Measurements from ENCODE around the gene ENTPD5. TPM values are rescaled to one million over a fixed set of nuclear protein-coding genes. Genes with fewer than 3 reads are reported as not detected.

Gene ENTPD5
- total RNA-seq, 2 donors from 2014 or later: 15.6 to 16.5 TPM

DNA sequence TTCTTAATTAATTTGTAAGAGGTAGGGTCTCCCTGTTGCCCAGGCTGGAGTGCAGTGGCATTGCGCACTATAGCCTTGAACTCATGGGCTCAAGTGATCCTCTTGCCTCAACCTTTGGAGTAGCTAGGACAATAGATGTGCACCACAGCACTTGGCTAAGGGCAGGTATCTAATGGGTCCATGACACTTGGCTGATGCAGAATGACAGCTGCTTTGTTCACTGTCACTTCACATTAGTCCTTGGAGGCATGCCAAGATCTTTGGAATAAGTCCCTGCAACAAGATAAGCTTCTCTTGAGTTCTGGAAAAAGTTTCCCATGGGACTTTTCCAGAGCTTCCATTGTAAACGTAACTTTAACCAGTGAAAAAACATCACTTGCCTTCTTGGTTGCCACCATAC is 45.6 kb downstream of the ENTPD5 start:
- no peak overlapping the region for H3K27ac Mint-ChIP-seq
- H3K4me1 Mint-ChIP-seq: peaks cover 6% of the 10 kb centered on the region
- Histone ChIP-seq H3K9me3 (ENCODE audit: control insufficient read depth, low read length) (no peaks in the 10 kb centered on the region), H3K27ac (ENCODE audit: low read depth, low read length) (no peak overlapping the region), H3K4me3 (ENCODE audit: low read length) (no peak overlapping the region), H3K36me3 (ENCODE audit: control insufficient read depth, insufficient read depth, low read length) (peaks cover 33% of the 10 kb centered on the region), H3K9ac (ENCODE audit: extremely low read depth, low read length, poor library complexity, severe bottlenecking) (no peak overlapping the region), H3K4me1 (ENCODE audit: control insufficient read depth, insufficient read depth, low read length) (peaks cover 6% of the 10 kb centered on the region), H3K27me3 (ENCODE audit: control insufficient read depth, insufficient read depth, low read length, poor library complexity, severe bottlenecking) (no peaks in the 10 kb centered on the region)
- H3K36me3 Mint-ChIP-seq (ENCODE audit: low read depth): peaks cover 42% of the 10 kb centered on the region
- no peaks in the 10 kb centered on the region for H3K27me3 Mint-ChIP-seq (ENCODE audit: insufficient read depth)
- no peak overlapping the region for H3K4me3 Mint-ChIP-seq
- 86 to 94% methylated on average over 2 of the region's 2 CpGs for WGBS, 2 experiments (ENCODE audit: insufficient coverage in 1 of 2, insufficient read length in 1 of 2)
- no peaks in the 10 kb centered on the region for H3K9me3 Mint-ChIP-seq
- no peak for DNase-seq
- TF ChIP-seq, protein P1, sequence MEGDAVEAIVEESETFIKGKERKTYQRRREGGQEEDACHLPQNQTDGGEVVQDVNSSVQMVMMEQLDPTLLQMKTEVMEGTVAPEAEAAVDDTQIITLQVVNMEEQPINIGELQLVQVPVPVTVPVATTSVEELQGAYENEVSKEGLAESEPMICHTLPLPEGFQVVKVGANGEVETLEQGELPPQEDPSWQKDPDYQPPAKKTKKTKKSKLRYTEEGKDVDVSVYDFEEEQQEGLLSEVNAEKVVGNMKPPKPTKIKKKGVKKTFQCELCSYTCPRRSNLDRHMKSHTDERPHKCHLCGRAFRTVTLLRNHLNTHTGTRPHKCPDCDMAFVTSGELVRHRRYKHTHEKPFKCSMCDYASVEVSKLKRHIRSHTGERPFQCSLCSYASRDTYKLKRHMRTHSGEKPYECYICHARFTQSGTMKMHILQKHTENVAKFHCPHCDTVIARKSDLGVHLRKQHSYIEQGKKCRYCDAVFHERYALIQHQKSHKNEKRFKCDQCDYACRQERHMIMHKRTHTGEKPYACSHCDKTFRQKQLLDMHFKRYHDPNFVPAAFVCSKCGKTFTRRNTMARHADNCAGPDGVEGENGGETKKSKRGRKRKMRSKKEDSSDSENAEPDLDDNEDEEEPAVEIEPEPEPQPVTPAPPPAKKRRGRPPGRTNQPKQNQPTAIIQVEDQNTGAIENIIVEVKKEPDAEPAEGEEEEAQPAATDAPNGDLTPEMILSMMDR (conservative IDR thresholded peaks at IDR 0.05): no peak

DNA sequence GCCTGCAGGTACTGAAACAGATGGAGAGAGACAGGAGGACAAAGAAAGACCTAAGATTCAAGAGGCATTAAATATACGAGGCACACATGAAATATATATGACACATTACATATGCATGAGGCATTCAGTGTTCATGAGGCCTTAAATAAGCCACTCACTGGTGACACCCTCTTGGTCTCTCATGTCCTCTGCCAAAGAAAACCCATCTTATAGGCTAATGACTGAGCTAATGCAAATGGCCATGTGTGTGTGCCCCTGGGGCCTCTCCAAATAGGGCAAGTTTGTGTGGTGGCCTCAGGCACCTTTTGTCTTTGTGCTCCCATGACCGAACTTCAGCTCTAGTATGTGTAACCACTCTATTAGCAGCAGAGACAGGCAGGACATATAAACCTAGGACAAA is 50.2 kb downstream of the ENTPD5 start:
- Histone ChIP-seq H3K4me3 (ENCODE audit: low read length) (no peak overlapping the region), H3K36me3 (ENCODE audit: control insufficient read depth, insufficient read depth, low read length) (peaks cover 49% of the 10 kb centered on the region), H3K9me3 (ENCODE audit: control insufficient read depth, low read length) (no peaks in the 10 kb centered on the region), H3K27ac (ENCODE audit: low read depth, low read length) (no peak overlapping the region), H3K9ac (ENCODE audit: extremely low read depth, low read length, poor library complexity, severe bottlenecking) (no peak overlapping the region), H3K27me3 (ENCODE audit: control insufficient read depth, insufficient read depth, low read length, poor library complexity, severe bottlenecking) (no peaks in the 10 kb centered on the region), H3K4me1 (ENCODE audit: control insufficient read depth, insufficient read depth, low read length) (peaks cover 6% of the 10 kb centered on the region)
- 89 to 90% methylated on average over 1 to 2 of the region's 2 CpGs for WGBS, 2 experiments (ENCODE audit: insufficient coverage in 1 of 2, insufficient read length in 1 of 2)
- H3K27ac Mint-ChIP-seq: no peak overlapping the region
- TF ChIP-seq, protein P1 (conservative IDR thresholded peaks at IDR 0.05): no peak
- DNase-seq: no peak
- peaks cover 6% of the 10 kb centered on the region for H3K4me1 Mint-ChIP-seq
- H3K9me3 Mint-ChIP-seq: no peaks in the 10 kb centered on the region
- H3K4me3 Mint-ChIP-seq: no peak overlapping the region
- no peaks in the 10 kb centered on the region for H3K27me3 Mint-ChIP-seq (ENCODE audit: insufficient read depth)
- H3K36me3 Mint-ChIP-seq (ENCODE audit: low read depth): peaks cover 41% of the 10 kb centered on the region

DNA sequence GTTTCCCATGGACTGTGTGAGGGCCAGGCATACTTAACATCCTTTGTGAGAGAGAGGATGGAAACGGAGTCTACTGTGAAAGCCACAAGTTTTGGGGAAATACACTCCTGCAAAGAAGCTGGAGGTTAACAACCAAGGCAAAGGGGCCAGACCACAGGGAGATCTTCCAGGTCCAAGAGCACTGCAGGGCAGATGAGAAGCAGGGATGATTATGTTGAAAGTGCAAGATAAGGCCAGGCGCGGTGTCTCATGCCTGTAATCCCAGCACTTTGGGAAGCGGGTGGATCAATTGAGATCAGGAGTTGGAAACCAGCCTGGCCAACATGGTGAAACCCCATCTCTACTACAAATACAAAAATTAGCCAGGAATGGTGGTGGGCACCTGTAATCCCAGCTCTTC is 53.9 kb downstream of the ENTPD5 start:
- Histone ChIP-seq H3K9ac (ENCODE audit: extremely low read depth, low read length, poor library complexity, severe bottlenecking) (no peak overlapping the region), H3K27ac (ENCODE audit: low read depth, low read length) (no peak overlapping the region), H3K4me3 (ENCODE audit: low read length) (no peak overlapping the region), H3K27me3 (ENCODE audit: control insufficient read depth, insufficient read depth, low read length, poor library complexity, severe bottlenecking) (no peaks in the 10 kb centered on the region), H3K9me3 (ENCODE audit: control insufficient read depth, low read length) (no peaks in the 10 kb centered on the region), H3K4me1 (ENCODE audit: control insufficient read depth, insufficient read depth, low read length) (no peaks in the 10 kb centered on the region), H3K36me3 (ENCODE audit: control insufficient read depth, insufficient read depth, low read length) (peaks cover 64% of the 10 kb centered on the region)
- no peaks in the 10 kb centered on the region for H3K4me1 Mint-ChIP-seq
- TF ChIP-seq, protein P1 (conservative IDR thresholded peaks at IDR 0.05): no peak
- no peaks in the 10 kb centered on the region for H3K27me3 Mint-ChIP-seq (ENCODE audit: insufficient read depth)
- WGBS, 2 experiments (ENCODE audit: insufficient coverage in 1 of 2, insufficient read length in 1 of 2): 91 to 95% methylated on average over 4 of the region's 4 CpGs
- DNase-seq: no peak
- no peaks in the 10 kb centered on the region for H3K9me3 Mint-ChIP-seq
- H3K36me3 Mint-ChIP-seq (ENCODE audit: low read depth): peaks cover 52% of the 10 kb centered on the region
- no peak overlapping the region for H3K4me3 Mint-ChIP-seq
- no peak overlapping the region for H3K27ac Mint-ChIP-seq

All from endodermal cell (in vitro differentiated cells).